ENCODE measurements around the gene ZNF732. TPM values are rescaled to one million over a fixed set of nuclear protein-coding genes. Genes with fewer than 3 reads are reported as not detected.

Gene ZNF732
- total RNA-seq, 1 experiment from 2014 or later: not detected

- intact Hi-C loops (cut with micrococcal nuclease): no loop called here
- H2AFZ ChIP-seq (ENCODE audit: low read depth, low read length, poor library complexity, severe bottlenecking): no peak overlapping the region
- TF ChIP-seq ATF3 (IDR thresholded peaks at IDR 0.05): no peak
- TF ChIP-seq FOSL1 (IDR thresholded peaks at IDR 0.05; ENCODE audit: low read depth): no peak
- TF ChIP-seq REST (IDR thresholded peaks at IDR 0.05; ENCODE audit: low read depth): no peak
- no peak for TF ChIP-seq JUND (IDR thresholded peaks at IDR 0.05)
- no peak for TF ChIP-seq CTCF (IDR thresholded peaks at IDR 0.05 in 2 of 3, conservative IDR thresholded peaks at IDR 0.05 in 1 of 3; ENCODE audit: borderline replicate concordance in 1 of 3, insufficient read depth in 1 of 3, low read depth in 2 of 3, low read length in 2 of 3)
- TF ChIP-seq EZH2phosphoT487 (IDR thresholded peaks at IDR 0.05; ENCODE audit: borderline replicate concordance): no peak
- no peak for TF ChIP-seq SRF (IDR thresholded peaks at IDR 0.05; ENCODE audit: low read depth)
- TF ChIP-seq EGR1 (IDR thresholded peaks at IDR 0.05; ENCODE audit: low read depth): no peak
- TF ChIP-seq ZBTB33 (IDR thresholded peaks at IDR 0.05; ENCODE audit: extremely low read depth, insufficient replicate concordance, low read length): no peak
- TF ChIP-seq ZFX (IDR thresholded peaks at IDR 0.05): no peak
- no peak for TF ChIP-seq ELF1 (IDR thresholded peaks at IDR 0.05; ENCODE audit: borderline replicate concordance, low read depth)
- no peak for TF ChIP-seq CBX3 (IDR thresholded peaks at IDR 0.05; ENCODE audit: low read depth)
- no peak for TF ChIP-seq ZNF274 (IDR thresholded peaks at IDR 0.05; ENCODE audit: low read depth, low read length)
- no peak for TF ChIP-seq POLR2A (IDR thresholded peaks at IDR 0.05; ENCODE audit: borderline replicate concordance, extremely low read depth, insufficient read depth, insufficient read length)
- TF ChIP-seq RAD21 (IDR thresholded peaks at IDR 0.05; ENCODE audit: low read depth): no peak
- no peak for TF ChIP-seq SIN3A (IDR thresholded peaks at IDR 0.05; ENCODE audit: low read depth)
- TF ChIP-seq POLR2AphosphoS5 (IDR thresholded peaks at IDR 0.05; ENCODE audit: low read depth, low read length): no peak
- TF ChIP-seq SP1 (IDR thresholded peaks at IDR 0.05; ENCODE audit: low read depth): no peak
- H3K9me3 ChIP-seq (ENCODE audit: control insufficient read depth in 1 of 2, insufficient read depth in 1 of 2, low read depth in 1 of 2, low read length in 2 of 2): peaks cover 5 to 6% of the 10 kb centered on the region in 2 experiments; a peak in 2 of 4 replicates
- no TSS peak for BruUV-seq (replicated peaks)
- no peaks in the 10 kb centered on the region for H3K4me1 ChIP-seq (ENCODE audit: control insufficient read depth in 1 of 2, insufficient read depth in 2 of 2, low read length in 2 of 2)
- no peaks in the 10 kb centered on the region for H3K36me3 ChIP-seq (ENCODE audit: control insufficient read depth in 1 of 2, insufficient read depth in 2 of 2, low read length in 2 of 2)
- DNase-seq (ENCODE audit: low read depth, low spot score) (no peak), ATAC-seq (no peak)
- H3K4me3 ChIP-seq (replicated peaks in 1 of 2; ENCODE audit: low read depth in 1 of 2, low read length in 2 of 2): no peak overlapping the region
- no peak overlapping the region for H3K4me2 ChIP-seq (ENCODE audit: low read length)
- no peaks in the 10 kb centered on the region for H4K20me1 ChIP-seq (ENCODE audit: insufficient read depth)
- H3K9ac ChIP-seq (ENCODE audit: low read length): no peak overlapping the region
- CTCF ChIA-PET: no interaction called here
- RAD21 ChIA-PET (ENCODE audit: low non-redundant PET in 1 of 2, low total read pairs in 2 of 2, uncharacterized antibody in 2 of 2, unreplicated experiment in 2 of 2): no interaction called here
- H3K79me2 ChIP-seq (ENCODE audit: insufficient read depth, low read length): no peaks in the 10 kb centered on the region
- no peaks in the 10 kb centered on the region for H3K27me3 ChIP-seq (ENCODE audit: insufficient read depth, low read length)
- no peak overlapping the region for H3K27ac ChIP-seq (ENCODE audit: low read depth, low read length)
- POLR2A ChIA-PET: no interaction called here
- H3K9me2 ChIP-seq (ENCODE audit: insufficient read depth): no peaks in the 10 kb centered on the region
Observed at GRCh38 chr4:306551-306961, 1.3 kb upstream of the ZNF732 start.

Measured in HCT116 (cell line).